GM13976 (cell line): ENCODE results near the gene SGCA.

ENCODE experiments used
- DNase-seq: peaks from one replicate; pipeline ENCODE4 v3.0.0; 2012; ENCODE audit warnings: low spot score
- CTCF ChIP-seq: IDR thresholded peaks from 2 replicates; pipeline ENCODE4 v1.5.1; 2012; ENCODE audit warnings: borderline replicate concordance, mild to moderate bottlenecking; ENCODE audit not compliant: insufficient read depth; ENCODE audit errors: extremely low read depth, missing control alignments, control extremely low read depth
- in situ Hi-C: fragments of 300-500 bp; cut with MboI; formaldehyde crosslinking; loops from one replicate; pipeline ENCODE4 v1.12.0; 2022; ENCODE audit warnings: low sequenced_read_pairs, mixed read lengths, inconsistent platforms; ENCODE audit not compliant: unreplicated experiment

SGCA gene

GRCh38 chr17:50177983-50178834 lies 12.4 kb downstream of the SGCA start:
- TF ChIP-seq CTCF, result peak; percentile 53
- in situ Hi-C loops, result no loop called here
- peak; percentile 80 for DNase-seq

- no peak for TF ChIP-seq CTCF
- in situ Hi-C loops, result no loop called here
- DNase-seq, result no peak
These were observed 14.3 kb downstream of the SGCA start for GRCh38 chr17:50180111-50180510.

- TF ChIP-seq CTCF, result no peak
- DNase-seq, result no peak
- in situ Hi-C loops, result no loop called here
These were observed 14.8 kb downstream of the SGCA start for GRCh38 chr17:50180620-50181019.

GRCh38 chr17:50181144-50181543 lies 15.3 kb downstream of the SGCA start:
- no peak for DNase-seq
- TF ChIP-seq CTCF, result no peak
- in situ Hi-C loops, result no loop called here

GRCh38 chr17:50181591-50182560 lies 16.1 kb downstream of the SGCA start:
- in situ Hi-C loops, result no loop called here
- TF ChIP-seq CTCF, result no peak
- no peak for DNase-seq

GRCh38 chr17:50182783-50183420 lies 17.1 kb downstream of the SGCA start:
- DNase-seq, result no peak
- TF ChIP-seq CTCF, result no peak
- in situ Hi-C loops, result no loop called here
